ENCODE data around the gene LSP1. TPM values are rescaled to one million over a fixed set of nuclear protein-coding genes. Genes with fewer than 3 reads are reported as not detected.

LSP1 gene
- total and polyA plus RNA-seq, 2 of the 8 experiments (the other 6 are each of a cell fraction or from before 2014, with no cell fraction given) = 0.03 TPM; not detected in 1

GRCh38 chr11:1930462-1930830, 77.6 kb downstream of the LSP1 start:
- Histone ChIP-seq H3K27me3 (replicated peaks in 1 of 4; ENCODE audit: control insufficient read depth in 3 of 4, extremely low read depth in 1 of 4, insufficient read depth in 3 of 4, low read length in 3 of 4) (no peaks in the 10 kb centered on the region), H3K23me2 (ENCODE audit: low read depth, low read length) (peaks cover 4% of the 10 kb centered on the region; the same call in 1 of the 2 replicates), H2AK5ac (ENCODE audit: low read depth, low read length) (no peak overlapping the region), H3K4me2 (ENCODE audit: insufficient read depth in 1 of 2, low read depth in 2 of 2, low read length in 2 of 2) (no peak overlapping the region), H3K4ac (replicated peaks; ENCODE audit: insufficient read length, low read depth, low read length) (no peak overlapping the region), H2BK12ac (ENCODE audit: low read depth, low read length) (no peak overlapping the region), H3K56ac (replicated peaks; ENCODE audit: insufficient read length, low read depth, low read length) (no peak overlapping the region), H3K79me1 (ENCODE audit: low read depth, low read length) (no peaks in the 10 kb centered on the region), H3K23ac (ENCODE audit: insufficient read length) (no peak overlapping the region), H4K8ac (ENCODE audit: extremely low read depth, insufficient read depth, low read length) (no peak overlapping the region), H2BK20ac (ENCODE audit: low read length) (no peak overlapping the region), H3K79me2 (ENCODE audit: control insufficient read depth in 1 of 2, insufficient read depth in 2 of 2, low read length in 2 of 2) (no peaks in the 10 kb centered on the region), H3K14ac (ENCODE audit: insufficient read length) (no peak overlapping the region), H2BK15ac (ENCODE audit: low read length) (no peak overlapping the region), H4K5ac (ENCODE audit: insufficient read length, low read depth, low read length) (no peak overlapping the region), H3K18ac (ENCODE audit: extremely low read depth, low read length) (no peak overlapping the region), H2AFZ (ENCODE audit: low read length) (no peak overlapping the region), H2BK5ac (ENCODE audit: low read depth, low read length) (no peak overlapping the region), H3K36me3 (ENCODE audit: control insufficient read depth in 2 of 4, insufficient read depth in 4 of 4, low read length in 3 of 4) (no peaks in the 10 kb centered on the region), H3K4me3 (ENCODE audit: extremely low read depth in 1 of 4, insufficient read depth in 2 of 4, low read depth in 3 of 4, low read length in 4 of 4) (no peak overlapping the region), H4K20me1 (replicated peaks in 1 of 2; ENCODE audit: control insufficient read depth in 1 of 2, insufficient read depth in 2 of 2, low read length in 2 of 2) (no peaks in the 10 kb centered on the region), H3K27ac (ENCODE audit: low read depth, low read length) (no peak overlapping the region), H3K4me1 (replicated peaks in 1 of 4; ENCODE audit: control insufficient read depth in 3 of 4, insufficient read depth in 4 of 4, low read length in 3 of 4) (peaks cover 0 to 3% (median 0%) of the 10 kb centered on the region in 4 experiments; a peak in 3 of 7 replicates), H3K9ac (replicated peaks in 1 of 4; ENCODE audit: extremely low read depth in 1 of 4, low read depth in 3 of 4, low read length in 3 of 4) (no peak overlapping the region), H3K9me3 (ENCODE audit: insufficient read depth in 2 of 2, low read depth in 1 of 2, low read length in 1 of 2) (no peaks in the 10 kb centered on the region), H4K91ac (replicated peaks; ENCODE audit: insufficient read length, low read length) (no peak overlapping the region), H2BK120ac (replicated peaks; ENCODE audit: low read depth, low read length) (no peak overlapping the region)
- ChIA-PET POLR2A (ENCODE audit: partially characterized antibody) (no interaction called here), CTCF (ENCODE audit: partially characterized antibody) (interaction anchor here (0.6 to 2.9 kb wide), 5 partner anchors 11 to 222 kb away, joined by 3 to 11 read pairs (median 4); partner anchors contain the start of gene TNNT3)
- TF ChIP-seq RFX5 (IDR thresholded peaks at IDR 0.05; ENCODE audit: borderline replicate concordance, low read depth, low read length) (no peak), CEBPB (IDR thresholded peaks at IDR 0.05; ENCODE audit: low read depth, low read length) (no peak), PHF8 (conservative IDR thresholded peaks at IDR 0.05; ENCODE audit: low read depth, low read length) (no peak), TAF7 (optimal IDR thresholded peaks at IDR 0.05; ENCODE audit: borderline replicate concordance, low read depth, low read length) (no peak), RXRA (IDR thresholded peaks at IDR 0.05; ENCODE audit: insufficient read depth, low read depth, low read length) (no peak)
- DNase-seq (ENCODE audit: low read depth in 1 of 2, low spot score in 2 of 2) (no peak), FAIRE-seq (no peak)
- WGBS, 2 experiments (ENCODE audit: extremely low coverage in 1 of 2, insufficient coverage in 1 of 2, insufficient read length in 1 of 2, insufficient replicate concordance in 2 of 2, low coverage in 1 of 2, low lambda C conversion rate in 2 of 2, missing lambda C conversion rate in 1 of 2) = 84% methylated on average over 9 of the region's 9 CpGs; no CpG with 5 or more reads in 1 of the 2 experiments

Data from H1 (cell line).